ENCODE measurements around the gene TPGS2. TPM values are rescaled to one million over a fixed set of nuclear protein-coding genes. Genes with fewer than 3 reads are reported as not detected.

TPGS2 gene
- polyA plus RNA-seq, 1 of the 3 experiments (the other 2 are of a cell fraction), result 235 TPM

GRCh38 chr18:36843199-36843598 lies 14.4 kb upstream of the TPGS2 start:
- CTCF ChIA-PET, result interaction anchor here (0.8 kb wide), 1 partner anchor 9 kb away, joined by 3 read pairs; no protein-coding TSS in a partner anchor
- Histone ChIP-seq H3K27me3 (ENCODE audit: insufficient read depth) (no peaks in the 10 kb centered on the region), H3K4me1 (ENCODE audit: control insufficient read depth in 1 of 2, insufficient read depth in 2 of 2, low read depth in 1 of 2, low read length in 1 of 2) (no peaks in the 10 kb centered on the region), H3K4me3 (ENCODE audit: low read depth in 2 of 2, low read length in 1 of 2) (no peak overlapping the region), H3K36me3 (replicated peaks in 1 of 2; ENCODE audit: control insufficient read depth in 1 of 2, insufficient read depth in 2 of 2, low read length in 1 of 2) (peaks cover 4 to 18% of the 10 kb centered on the region in 2 experiments), H3K79me2 (ENCODE audit: insufficient read depth) (no peaks in the 10 kb centered on the region; the same call in 1 of the 2 replicates), H4K20me1 (ENCODE audit: insufficient read depth) (no peaks in the 10 kb centered on the region), H3K9ac (no peak overlapping the region), H3K27ac (ENCODE audit: low read depth in 2 of 2, low read length in 1 of 2) (no peak overlapping the region), H3K9me3 (no peaks in the 10 kb centered on the region), H3K9me2 (no peaks in the 10 kb centered on the region), H2AFZ (ENCODE audit: low read depth) (no peak overlapping the region), H3K4me2 (no peak overlapping the region; the same call in 1 of the 2 replicates), H3F3A (replicated peaks; ENCODE audit: insufficient read depth) (no peaks in the 10 kb centered on the region)
- 93% methylated on average over 5 of the region's 5 CpGs for WGBS (ENCODE audit: low lambda C conversion rate)
- POLR2A ChIA-PET, result no interaction called here
- no peak for DNase-seq
- TF ChIP-seq ELF1 (IDR thresholded peaks at IDR 0.05) (no peak), MEF2A (IDR thresholded peaks at IDR 0.05; ENCODE audit: borderline replicate concordance, low read depth) (no peak), GABPA (IDR thresholded peaks at IDR 0.05; ENCODE audit: low read depth) (no peak), FOXJ3 (CRISPR knock-in tag; IDR thresholded peaks at IDR 0.05) (no peak), JUND (IDR thresholded peaks at IDR 0.05) (no peak), SMC3 (IDR thresholded peaks at IDR 0.05; ENCODE audit: low read depth, low read length) (no peak)

- H3K4me2 ChIP-seq, result no peak overlapping the region
- CTCF ChIA-PET, result interaction anchor here (1.0 kb wide), 1 partner anchor 151 kb away, joined by 3 read pairs; no protein-coding TSS in a partner anchor
Observed at GRCh38 chr18:36839835-36840234, 11.0 kb upstream of the TPGS2 start.

GRCh38 chr18:36835927-36836326 lies 7.1 kb upstream of the TPGS2 start:
- Histone ChIP-seq H3K9me3 (no peaks in the 10 kb centered on the region), H3K9me2 (no peaks in the 10 kb centered on the region), H3F3A (replicated peaks; ENCODE audit: insufficient read depth) (no peaks in the 10 kb centered on the region), H3K4me2 (no peak overlapping the region), H3K9ac (no peak overlapping the region), H2AFZ (ENCODE audit: low read depth) (no peak overlapping the region), H3K27me3 (ENCODE audit: insufficient read depth) (no peaks in the 10 kb centered on the region), H3K27ac (ENCODE audit: low read depth in 2 of 2, low read length in 1 of 2) (no peak overlapping the region), H3K4me1 (ENCODE audit: control insufficient read depth in 1 of 2, insufficient read depth in 2 of 2, low read depth in 1 of 2, low read length in 1 of 2) (no peaks in the 10 kb centered on the region; a peak in 1 of 4 replicates), H3K4me3 (ENCODE audit: low read depth in 2 of 2, low read length in 1 of 2) (no peak overlapping the region), H3K79me2 (ENCODE audit: insufficient read depth) (peaks cover 6% of the 10 kb centered on the region; the same call in 1 of the 2 replicates), H4K20me1 (ENCODE audit: insufficient read depth) (no peaks in the 10 kb centered on the region), H3K36me3 (replicated peaks in 1 of 2; ENCODE audit: control insufficient read depth in 1 of 2, insufficient read depth in 2 of 2, low read length in 1 of 2) (peaks cover 14 to 23% of the 10 kb centered on the region in 2 experiments)
- no peak for DNase-seq
- WGBS (ENCODE audit: low lambda C conversion rate), result 100% methylated on average over 1 of the region's 1 CpG
- CTCF ChIA-PET, result no interaction called here
- TF ChIP-seq MAX (IDR thresholded peaks at IDR 0.05; ENCODE audit: low read depth), result no peak
- no peak for TF ChIP-seq REST (IDR thresholded peaks at IDR 0.05; ENCODE audit: low read depth, low read length)
- no peak for TF ChIP-seq RXRA (IDR thresholded peaks at IDR 0.05; ENCODE audit: borderline replicate concordance, low read depth)
- TF ChIP-seq CHD2 (IDR thresholded peaks at IDR 0.05; ENCODE audit: low read length, partially characterized antibody), result no peak
- TF ChIP-seq SIN3A (IDR thresholded peaks at IDR 0.05; ENCODE audit: borderline replicate concordance, low read depth, low read length), result no peak
- TF ChIP-seq PBX3 (IDR thresholded peaks at IDR 0.05), result no peak
- no peak for TF ChIP-seq JUND (IDR thresholded peaks at IDR 0.05)
- no peak for TF ChIP-seq FOXJ3 (CRISPR knock-in tag; IDR thresholded peaks at IDR 0.05)
- no peak for TF ChIP-seq SMC3 (IDR thresholded peaks at IDR 0.05; ENCODE audit: low read depth, low read length)
- TF ChIP-seq ELF1 (IDR thresholded peaks at IDR 0.05), result no peak
- POLR2A ChIA-PET, result no interaction called here

More at GRCh38 chr18:36839835-36840234, 11.0 kb upstream of the TPGS2 start:
- Histone ChIP-seq H3K9me3 (no peaks in the 10 kb centered on the region), H3K4me3 (ENCODE audit: low read depth in 2 of 2, low read length in 1 of 2) (no peak overlapping the region), H4K20me1 (ENCODE audit: insufficient read depth) (no peaks in the 10 kb centered on the region), H3K9me2 (no peaks in the 10 kb centered on the region), H3K27me3 (ENCODE audit: insufficient read depth) (no peaks in the 10 kb centered on the region), H3K9ac (no peak overlapping the region), H3K36me3 (replicated peaks in 1 of 2; ENCODE audit: control insufficient read depth in 1 of 2, insufficient read depth in 2 of 2, low read length in 1 of 2) (peaks cover 14 to 27% of the 10 kb centered on the region in 2 experiments), H3K27ac (ENCODE audit: low read depth in 2 of 2, low read length in 1 of 2) (no peak overlapping the region), H3F3A (replicated peaks; ENCODE audit: insufficient read depth) (no peaks in the 10 kb centered on the region), H3K79me2 (ENCODE audit: insufficient read depth) (no peaks in the 10 kb centered on the region; the same call in 1 of the 2 replicates), H3K4me1 (ENCODE audit: control insufficient read depth in 1 of 2, insufficient read depth in 2 of 2, low read depth in 1 of 2, low read length in 1 of 2) (no peaks in the 10 kb centered on the region), H2AFZ (ENCODE audit: low read depth) (no peak overlapping the region)
- no peak for DNase-seq
- POLR2A ChIA-PET, result no interaction called here
- TF ChIP-seq FOXJ3 (CRISPR knock-in tag; IDR thresholded peaks at IDR 0.05), result no peak
- no peak for TF ChIP-seq CHD2 (IDR thresholded peaks at IDR 0.05; ENCODE audit: low read length, partially characterized antibody)
- no peak for TF ChIP-seq JUND (IDR thresholded peaks at IDR 0.05)
- WGBS (ENCODE audit: low lambda C conversion rate), result 83% methylated on average over 4 of the region's 4 CpGs

Measured in SK-N-SH (cell line).